GM19023 (cell line): ENCODE results near the gene ZSCAN4.

ENCODE experiments used
- ATAC-seq: cut with Tn5 transposase; IDR thresholded peaks from one replicate; pipeline ENCODE4 v1.9.1; 2021; ENCODE audit warnings: mild to moderate bottlenecking, moderate library complexity; ENCODE audit not compliant: unreplicated experiment

ZSCAN4 gene

DNA sequence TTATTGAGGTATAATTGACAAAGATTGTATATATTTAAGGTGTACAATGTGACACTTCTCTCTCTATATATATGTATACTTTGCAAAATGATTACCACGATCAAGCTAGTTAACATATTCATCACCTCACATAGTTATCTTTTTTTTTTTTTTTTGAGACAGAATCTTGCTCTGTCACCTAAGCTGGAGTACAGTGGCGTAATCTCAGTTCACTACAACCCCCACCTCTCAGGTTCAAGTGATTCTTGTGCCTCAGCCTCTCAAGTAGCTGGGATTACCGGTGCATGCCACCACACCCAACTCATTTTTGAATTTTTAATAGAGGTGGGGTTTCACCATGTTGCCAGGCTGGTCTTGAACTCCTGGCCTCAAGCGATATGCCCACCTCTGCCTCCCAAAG is 3.7 kb downstream of the ZSCAN4 start:
- no peak for ATAC-seq

DNA sequence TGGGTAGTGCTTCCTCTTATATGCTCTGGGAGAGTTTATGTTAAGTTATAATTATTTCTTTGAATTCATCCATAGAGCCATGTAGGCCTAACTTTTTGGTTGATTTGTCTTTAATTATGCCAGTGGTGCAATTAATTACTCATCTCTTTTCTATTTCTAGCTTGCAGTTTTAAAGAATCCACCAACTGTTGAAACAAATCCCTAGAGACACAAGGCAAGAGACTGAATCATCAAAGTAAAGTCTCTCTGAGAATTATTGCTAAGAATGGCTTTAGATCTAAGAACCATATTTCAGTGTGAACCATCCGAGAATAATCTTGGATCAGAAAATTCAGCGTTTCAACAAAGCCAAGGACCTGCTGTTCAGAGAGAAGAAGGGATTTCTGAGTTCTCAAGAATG is 7.1 kb downstream of the ZSCAN4 start:
- ATAC-seq, result no peak

DNA sequence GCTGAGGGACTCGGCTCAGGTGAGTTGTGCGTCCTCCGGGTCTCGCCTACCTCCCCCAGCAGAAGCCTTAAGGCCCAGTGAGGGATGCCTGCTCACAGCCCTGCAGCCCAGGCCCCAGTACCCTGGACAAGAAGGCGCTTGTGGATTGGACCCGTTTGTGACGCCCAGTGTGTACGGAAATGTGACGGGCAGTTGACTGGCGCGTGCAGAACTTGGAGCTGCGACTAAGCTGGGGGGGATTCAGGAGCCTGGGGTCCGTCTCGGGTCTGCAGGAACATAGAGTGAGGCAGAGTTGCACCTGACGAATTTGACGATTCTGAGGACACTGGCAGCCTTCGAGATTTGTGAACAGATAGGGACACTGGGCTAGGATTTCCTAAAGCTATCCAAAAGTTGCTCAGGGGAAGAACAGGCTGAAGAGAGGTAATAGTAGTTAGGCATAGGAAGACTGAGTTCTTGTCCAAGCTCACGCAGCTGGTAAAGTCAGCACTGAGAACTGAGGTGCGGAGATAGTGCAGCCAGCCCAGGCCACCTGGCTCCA is 13.6 kb downstream of the ZSCAN4 start:
- ATAC-seq, result no peak

DNA sequence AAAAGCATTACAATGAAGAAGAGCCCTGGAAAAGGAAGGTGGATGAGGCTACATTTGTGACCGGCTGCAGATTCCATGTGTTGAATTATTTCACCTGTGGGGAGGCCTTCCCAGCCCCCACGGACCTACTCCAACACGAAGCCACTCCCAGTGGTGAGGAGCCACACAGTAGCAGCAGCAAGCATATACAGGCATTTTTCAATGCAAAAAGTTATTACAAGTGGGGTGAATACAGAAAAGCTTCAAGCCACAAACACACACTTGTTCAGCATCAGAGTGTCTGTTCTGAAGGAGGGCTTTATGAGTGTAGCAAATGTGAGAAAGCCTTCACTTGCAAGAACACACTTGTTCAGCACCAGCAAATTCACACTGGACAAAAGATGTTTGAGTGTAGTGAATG is 18.0 kb downstream of the ZSCAN4 start:
- ATAC-seq, result no peak

DNA sequence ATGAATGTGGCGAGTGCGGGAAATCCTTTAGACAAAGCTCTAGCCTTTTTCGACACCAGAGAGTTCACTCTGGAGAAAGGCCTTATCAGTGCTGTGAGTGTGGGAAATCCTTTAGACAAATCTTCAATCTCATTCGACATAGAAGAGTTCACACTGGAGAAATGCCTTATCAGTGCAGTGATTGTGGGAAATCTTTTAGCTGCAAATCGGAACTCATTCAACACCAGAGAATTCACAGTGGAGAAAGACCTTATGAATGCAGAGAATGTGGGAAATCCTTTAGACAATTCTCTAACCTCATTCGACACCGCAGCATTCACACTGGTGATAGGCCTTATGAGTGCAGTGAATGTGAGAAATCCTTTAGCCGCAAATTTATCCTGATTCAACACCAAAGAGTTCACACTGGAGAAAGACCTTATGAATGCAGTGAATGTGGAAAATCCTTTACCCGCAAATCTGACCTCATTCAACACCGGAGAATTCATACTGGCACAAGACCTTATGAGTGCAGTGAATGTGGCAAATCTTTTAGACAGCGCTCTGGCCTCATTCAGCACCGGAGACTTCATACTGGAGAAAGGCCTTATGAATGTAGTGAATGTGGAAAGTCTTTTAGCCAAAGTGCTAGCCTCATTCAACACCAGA is 18.8 kb downstream of the ZSCAN4 start:
- no peak for ATAC-seq

DNA sequence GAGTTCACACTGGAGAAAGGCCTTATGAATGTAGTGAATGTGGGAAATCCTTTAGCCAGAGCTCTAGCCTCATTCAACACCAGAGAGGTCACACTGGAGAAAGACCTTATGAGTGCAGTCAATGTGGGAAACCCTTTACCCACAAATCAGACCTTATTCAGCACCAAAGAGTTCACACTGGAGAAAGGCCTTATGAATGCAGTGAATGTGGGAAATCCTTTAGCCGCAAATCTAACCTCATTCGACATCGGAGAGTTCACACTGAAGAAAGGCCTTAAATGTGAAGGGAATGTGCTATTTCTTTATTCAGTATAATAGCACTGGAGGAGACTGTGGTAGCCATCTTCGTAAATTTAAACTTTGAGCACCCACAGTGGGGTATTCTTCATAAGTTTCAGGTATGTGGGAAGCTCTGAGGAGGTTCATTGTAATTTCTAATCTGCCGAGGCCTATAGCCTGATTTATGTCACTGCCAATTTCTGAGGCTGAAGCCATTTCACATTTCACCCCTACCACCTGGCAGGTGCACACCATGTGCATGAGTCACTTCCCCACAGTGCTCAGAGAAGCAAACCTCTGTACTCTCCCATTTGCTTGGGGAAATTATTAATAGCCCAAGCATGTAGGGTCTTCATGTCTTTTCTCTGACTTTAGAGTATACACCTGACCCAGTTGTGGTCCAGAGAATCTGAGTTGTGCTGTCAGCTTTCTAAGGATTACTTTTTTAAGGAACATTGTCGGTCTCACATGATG is 19.5 kb downstream of the ZSCAN4 start:
- no peak for ATAC-seq

DNA sequence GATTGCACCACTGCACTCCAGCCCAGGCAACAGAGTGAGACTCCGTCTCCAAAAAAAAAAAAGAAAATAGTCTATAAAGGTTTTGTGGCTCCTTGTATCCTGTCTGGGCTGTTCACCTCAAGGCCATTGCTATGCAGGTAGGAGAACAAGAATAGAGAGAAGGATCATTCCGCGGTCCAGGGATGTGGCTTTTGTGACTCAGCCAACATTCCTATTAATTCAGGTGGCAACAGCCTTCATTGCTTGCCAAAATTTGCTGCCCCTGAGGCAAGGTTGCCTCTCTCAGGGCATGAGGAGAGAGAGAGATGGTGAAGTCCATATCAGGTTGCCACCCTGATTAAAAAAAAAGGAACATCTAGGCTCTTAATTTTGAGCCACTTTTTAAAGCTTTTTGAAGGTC is 21.0 kb downstream of the ZSCAN4 start:
- ATAC-seq, result no peak

DNA sequence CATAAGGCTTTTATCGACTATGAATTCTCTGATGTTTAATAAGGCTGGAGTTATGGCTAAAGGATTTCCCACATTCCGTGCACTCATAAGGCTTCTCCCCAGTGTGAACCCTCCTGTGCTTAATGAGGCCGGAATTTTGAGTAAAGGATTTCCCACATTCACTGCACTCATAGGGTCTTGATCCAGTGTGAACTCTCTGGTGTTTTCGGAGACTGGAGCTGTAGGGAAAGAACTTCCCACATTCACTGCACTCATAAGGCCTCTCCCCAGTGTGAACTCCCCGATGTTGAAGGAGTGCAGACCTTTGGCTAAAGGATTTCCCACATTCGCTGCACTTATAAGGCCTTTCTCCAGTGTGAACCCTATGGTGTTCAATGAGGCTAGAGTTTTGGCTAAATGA is 32.9 kb downstream of the ZSCAN4 start:
- no peak for ATAC-seq

DNA sequence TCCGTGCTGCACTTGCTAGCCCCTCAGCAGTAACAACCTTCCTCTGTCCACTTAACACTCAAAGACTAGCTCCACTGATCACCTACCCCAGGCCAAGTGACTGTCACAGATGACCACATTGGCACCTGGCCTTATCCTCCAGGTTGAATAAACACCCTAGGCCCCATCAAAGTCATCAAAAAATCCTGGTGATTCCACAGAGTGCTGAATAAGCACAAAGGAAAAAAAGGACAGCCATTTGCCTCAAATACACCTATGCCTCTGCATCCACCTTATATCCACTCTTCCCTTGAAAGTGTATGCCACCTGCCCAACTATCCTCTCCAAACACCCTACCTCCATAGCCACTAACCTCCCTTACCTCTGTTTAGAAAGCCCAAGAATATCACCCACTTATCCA is 37.6 kb downstream of the ZSCAN4 start:
- ATAC-seq, result no peak

DNA sequence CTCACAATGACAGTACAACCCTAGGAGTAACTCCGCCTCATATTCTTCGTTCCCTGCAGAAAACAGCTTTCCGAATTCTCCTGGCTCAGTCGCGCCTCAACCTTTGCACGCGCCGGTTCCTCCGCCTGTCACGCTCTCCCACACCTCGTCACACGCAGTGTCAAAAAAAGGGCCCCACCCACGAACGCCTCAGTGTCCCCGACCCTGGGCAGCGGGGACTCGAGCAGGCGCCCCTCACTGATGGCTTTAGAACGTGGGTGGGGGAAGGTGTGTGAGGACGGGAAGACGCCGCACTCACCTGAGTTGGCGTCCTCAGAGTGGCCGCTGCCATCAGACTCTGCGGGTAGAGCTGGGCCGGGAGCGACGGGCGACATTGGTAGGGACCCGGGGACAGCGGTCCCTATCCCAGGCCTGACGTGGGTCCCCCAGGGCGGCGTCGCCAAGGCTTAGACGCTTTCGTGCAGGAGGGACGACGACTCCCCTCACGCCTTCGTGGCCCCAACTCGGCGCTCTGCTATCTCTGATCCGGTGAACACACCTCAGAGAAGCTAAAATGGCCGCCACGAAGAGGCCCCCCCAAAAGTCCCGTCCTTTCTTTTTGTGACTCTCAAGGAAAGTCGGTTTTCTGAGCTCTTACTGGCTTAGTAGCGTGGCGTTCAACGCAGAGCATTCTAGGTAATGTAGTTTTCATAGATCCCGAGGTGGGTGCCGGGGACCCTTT is 40.1 kb downstream of the ZSCAN4 start, which contains the start of gene ZNF154:
Gene ZNF154 (minus strand): TSS at position 564 of the 721 bp plus-strand sequence. CDS start 233 bp downstream, at position 331.
- ATAC-seq, result no peak

DNA sequence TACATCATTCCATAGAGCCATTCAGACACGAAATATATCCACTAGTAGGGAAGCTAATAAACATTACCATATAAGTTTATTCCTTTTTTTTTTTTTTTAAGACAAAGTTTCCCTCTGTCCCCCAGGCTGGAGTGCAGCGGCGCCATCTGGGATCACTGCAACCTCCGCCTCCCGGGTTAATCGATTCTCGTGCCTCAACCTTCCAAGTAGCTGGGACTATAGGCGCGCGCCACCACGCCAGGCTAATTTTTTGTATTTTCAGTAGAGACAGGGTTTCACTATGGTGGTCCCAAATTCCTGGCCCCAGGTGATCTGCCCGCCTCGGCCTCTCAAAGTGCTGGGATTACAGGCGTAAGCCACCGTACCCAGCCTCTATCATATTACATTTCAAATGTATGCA is 40.9 kb downstream of the ZSCAN4 start:
- no peak for ATAC-seq

DNA sequence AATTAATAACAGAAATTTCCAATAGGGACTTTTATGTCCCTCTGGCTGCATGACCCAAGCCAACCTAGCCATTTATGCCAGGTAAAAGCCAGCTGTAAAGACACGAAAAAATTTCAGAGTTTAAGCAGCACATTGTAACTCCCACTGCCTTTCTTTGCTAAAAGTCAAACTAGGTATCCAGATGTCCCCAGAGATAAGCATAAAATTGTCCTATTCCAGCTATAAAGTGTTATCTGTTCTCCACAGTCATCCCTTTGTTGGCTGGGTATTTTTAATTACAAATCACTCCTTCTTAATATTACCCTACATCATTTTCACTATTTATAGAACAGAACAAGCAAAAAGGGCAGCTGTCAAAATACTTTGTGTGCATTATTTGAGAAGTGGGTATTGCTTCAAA is 43.5 kb downstream of the ZSCAN4 start:
- no peak for ATAC-seq

DNA sequence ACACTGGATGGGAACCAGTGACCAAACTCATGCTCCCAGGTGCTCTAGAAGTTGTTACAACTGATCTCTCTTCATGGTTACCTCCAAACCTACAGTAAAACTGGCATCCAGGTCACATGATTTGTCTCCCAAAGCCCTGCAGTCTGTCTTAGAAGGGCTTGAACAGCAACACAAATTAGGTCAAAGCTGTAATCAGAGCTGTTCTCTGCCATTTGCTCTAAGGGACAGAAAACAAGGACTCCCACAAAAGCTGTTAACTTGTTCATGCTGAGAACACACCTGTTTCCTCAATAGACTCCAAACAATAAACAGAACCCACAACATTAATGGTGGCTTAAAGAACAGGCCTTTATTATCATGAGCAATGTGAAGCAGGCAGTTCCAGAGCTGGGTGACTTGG is 50.7 kb downstream of the ZSCAN4 start:
- no peak for ATAC-seq

DNA sequence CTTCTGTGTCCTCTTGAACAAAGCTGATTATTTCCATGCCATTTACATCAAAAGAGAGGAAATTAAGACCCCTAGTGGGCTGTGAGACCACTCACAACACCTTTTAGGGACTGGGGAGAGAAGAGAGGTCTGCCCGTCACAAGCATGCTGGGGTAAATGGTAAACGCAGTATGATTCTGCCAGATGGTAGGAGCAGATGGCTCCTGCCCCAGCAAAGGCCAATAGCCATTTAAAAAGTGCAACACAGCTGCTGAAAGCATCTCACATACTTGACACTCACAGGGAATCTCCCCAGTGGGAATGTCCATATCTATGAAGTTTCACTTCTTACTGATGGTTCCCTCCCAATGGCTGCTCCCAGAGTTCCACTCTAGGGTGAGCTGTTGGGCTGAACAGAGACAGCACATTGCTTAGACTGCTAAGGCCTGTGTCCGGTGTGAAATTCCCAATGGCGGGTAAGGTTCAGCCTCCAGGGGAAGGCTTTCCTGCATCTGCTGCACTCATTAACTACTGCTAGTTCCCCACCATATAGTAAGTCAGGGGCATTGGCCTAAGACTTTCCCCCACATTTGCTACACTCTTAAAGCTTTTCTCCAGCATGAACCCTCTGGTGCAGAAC is 51.3 kb downstream of the ZSCAN4 start:
- ATAC-seq, result no peak

DNA sequence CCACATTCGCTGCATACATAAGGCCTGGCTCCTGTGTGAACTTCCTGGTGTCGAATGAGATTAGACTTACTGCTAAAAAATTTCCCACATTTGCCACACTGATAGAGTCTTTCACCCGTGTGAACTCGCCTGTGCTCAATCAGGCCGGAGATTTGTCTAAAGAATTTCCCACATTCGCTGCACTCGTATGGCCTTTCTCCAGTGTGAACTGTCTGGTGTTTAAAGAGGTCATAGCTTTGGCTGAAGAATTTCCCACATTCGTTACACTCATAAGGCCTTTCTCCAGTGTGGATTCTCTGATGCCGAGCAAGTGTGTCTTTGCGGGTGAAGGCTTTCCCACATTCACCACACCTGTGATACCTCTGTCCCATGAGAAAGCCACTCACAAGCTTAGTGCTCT is 52.1 kb downstream of the ZSCAN4 start:
- ATAC-seq, result no peak
